ENCODE results near the gene CSTB.
A peak's percentile ranks its signal among the peaks of the same experiment; 100 is the strongest.
"Not testable (repeated sequence)": the region's sequence is repeated elsewhere in the genome, so short reads cannot be mapped to it uniquely, and the experiment has no call there.

CSTB gene

GRCh38 chr21:43775795-43776430 lies at the start of gene CSTB:
Gene CSTB (minus strand): TSS chr21:43776308. CDS start chr21:43776269, 39 bp downstream.
- H3K4me3 ChIP-seq (replicated peaks; ENCODE audit: low read depth, low read length), result peak within 1 kb of the TSS; percentile 74
- DNase-seq (ENCODE audit: low read depth), result peak; percentile 60
- no peak for TF ChIP-seq CTCF (IDR thresholded peaks at IDR 0.05; ENCODE audit: low read length, missing control alignments)

- no peak for TF ChIP-seq CTCF (IDR thresholded peaks at IDR 0.05; ENCODE audit: low read length, missing control alignments)
- H3K4me3 ChIP-seq (replicated peaks; ENCODE audit: low read depth, low read length), result no peak overlapping the region
- DNase-seq (ENCODE audit: low read depth), result no peak
Measured at GRCh38 chr21:43825242-43825935, 49.3 kb upstream of the CSTB start.

- no peak overlapping the region for H3K4me3 ChIP-seq (replicated peaks; ENCODE audit: low read depth, low read length)
- DNase-seq (ENCODE audit: low read depth), result peak; percentile 47
- TF ChIP-seq CTCF (IDR thresholded peaks at IDR 0.05; ENCODE audit: low read length, missing control alignments), result no peak
Measured at GRCh38 chr21:43824333-43825241, 48.5 kb upstream of the CSTB start.

GRCh38 chr21:43822741-43823140 lies 46.6 kb upstream of the CSTB start:
- DNase-seq (ENCODE audit: low read depth); H3K4me3 ChIP-seq (replicated peaks; ENCODE audit: low read depth, low read length): not testable (repeated sequence)

GRCh38 chr21:43822166-43822565 lies 46.1 kb upstream of the CSTB start:
- not testable (repeated sequence) for H3K4me3 ChIP-seq (replicated peaks; ENCODE audit: low read depth, low read length); DNase-seq (ENCODE audit: low read depth)

GRCh38 chr21:43820466-43820865 lies 44.4 kb upstream of the CSTB start:
- no peak for TF ChIP-seq CTCF (IDR thresholded peaks at IDR 0.05; ENCODE audit: low read length, missing control alignments)
- DNase-seq (ENCODE audit: low read depth), result no peak
- no peak overlapping the region for H3K4me3 ChIP-seq (replicated peaks; ENCODE audit: low read depth, low read length)

- TF ChIP-seq CTCF (IDR thresholded peaks at IDR 0.05; ENCODE audit: low read length, missing control alignments), result no peak
Measured at GRCh38 chr21:43819511-43820405, 43.6 kb upstream of the CSTB start.

More at GRCh38 chr21:43819511-43820405, 43.6 kb upstream of the CSTB start:
- no peak for DNase-seq (ENCODE audit: low read depth)
- no peak overlapping the region for H3K4me3 ChIP-seq (replicated peaks; ENCODE audit: low read depth, low read length)

Data from fibroblast of pulmonary artery (primary cell).